Eye (tissue), 1 donor: Measurements from ENCODE around the gene LMO1.
A peak's percentile ranks its signal among the peaks of the same experiment; 100 is the strongest.

Experiments used
- DNase-seq: peaks from one replicate; pipeline ENCODE4 v3.0.0-alpha.2; 2015

Gene LMO1

DNA sequence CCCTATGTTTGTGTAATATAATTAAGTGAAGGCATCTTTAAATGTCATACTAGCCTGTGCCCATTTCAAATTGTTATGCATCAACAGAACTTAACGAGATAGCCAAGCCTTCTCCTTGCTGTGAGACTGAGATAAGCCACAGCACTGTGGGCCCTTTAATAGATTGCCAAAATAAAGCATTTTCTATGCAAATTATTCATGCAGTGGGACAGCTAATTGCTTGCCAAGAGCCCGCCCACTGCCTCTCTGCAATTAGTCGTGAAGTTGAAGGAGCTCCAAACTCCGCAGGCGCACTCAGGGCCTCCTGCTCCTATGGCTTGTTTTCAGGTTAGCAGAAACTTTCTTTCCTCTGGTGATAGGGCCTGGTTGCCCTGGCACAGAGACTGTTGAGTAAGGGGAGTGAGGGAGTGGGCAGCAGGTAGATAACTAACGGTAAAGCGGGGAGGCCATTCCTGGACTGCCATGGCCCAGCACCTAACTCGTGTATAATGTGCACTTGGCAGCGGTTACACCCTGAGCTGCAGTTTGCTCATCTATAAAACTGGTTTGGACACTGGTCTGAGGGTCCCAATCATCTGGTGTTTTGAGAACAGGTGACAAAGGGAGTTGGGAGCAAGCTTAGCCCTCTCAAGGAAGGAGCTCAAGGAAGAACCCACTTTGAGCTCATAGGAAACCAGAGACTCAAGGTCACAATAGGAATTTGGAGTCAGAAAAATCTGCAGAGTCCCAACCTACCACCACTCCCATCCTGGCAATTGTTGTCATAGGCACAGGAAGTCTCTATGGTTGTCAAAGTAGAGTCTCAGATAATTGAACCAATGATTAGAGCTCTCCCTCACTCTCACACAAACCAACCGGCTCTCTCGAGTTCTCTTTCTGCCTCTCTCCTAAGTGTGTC is 60.9 kb downstream of the LMO1 start:
- DNase-seq = no peak

GRCh38 chr11:8201644-8202365 is 61.9 kb downstream of the LMO1 start:
- peak; percentile 47 for DNase-seq

DNA sequence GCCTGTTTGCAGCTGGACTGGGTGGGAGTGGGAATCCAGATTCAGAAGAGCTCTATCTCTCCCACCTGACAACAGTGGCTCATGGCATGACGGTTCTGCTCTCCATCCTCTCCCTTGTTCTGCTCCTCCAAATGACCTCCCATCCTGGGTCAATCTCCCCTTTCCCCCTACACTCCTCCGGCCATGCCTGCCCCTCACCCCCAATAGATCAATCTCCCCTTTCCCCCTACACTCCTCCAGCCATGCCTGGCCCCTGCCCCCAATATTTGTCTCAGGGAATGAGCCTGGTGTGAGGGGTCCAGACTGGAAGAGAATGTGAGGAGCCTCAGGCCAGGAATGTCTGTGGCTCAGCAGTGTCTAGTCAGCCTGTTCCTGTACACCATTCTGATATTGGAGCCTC is 64.0 kb downstream of the LMO1 start:
- no peak for DNase-seq

DNA sequence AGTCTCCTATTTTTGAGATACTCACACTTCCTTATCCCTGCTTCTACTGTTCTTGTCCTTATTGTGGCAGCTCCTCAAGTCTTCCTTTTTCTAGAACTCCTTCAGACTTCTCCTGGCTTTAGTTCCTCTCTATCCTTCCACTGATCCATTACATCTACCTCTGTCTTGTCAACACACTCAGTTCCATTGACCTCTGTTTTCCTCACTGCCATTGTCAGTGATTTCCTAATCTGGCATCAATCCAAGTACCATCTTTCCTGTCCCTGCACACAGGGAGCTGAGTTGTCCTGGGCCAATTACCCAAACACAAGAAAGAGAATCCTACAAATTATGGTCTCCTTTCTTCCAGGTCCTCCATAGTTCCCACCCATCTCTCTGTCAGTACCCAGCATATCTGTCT is 66.9 kb downstream of the LMO1 start:
- no peak for DNase-seq

DNA sequence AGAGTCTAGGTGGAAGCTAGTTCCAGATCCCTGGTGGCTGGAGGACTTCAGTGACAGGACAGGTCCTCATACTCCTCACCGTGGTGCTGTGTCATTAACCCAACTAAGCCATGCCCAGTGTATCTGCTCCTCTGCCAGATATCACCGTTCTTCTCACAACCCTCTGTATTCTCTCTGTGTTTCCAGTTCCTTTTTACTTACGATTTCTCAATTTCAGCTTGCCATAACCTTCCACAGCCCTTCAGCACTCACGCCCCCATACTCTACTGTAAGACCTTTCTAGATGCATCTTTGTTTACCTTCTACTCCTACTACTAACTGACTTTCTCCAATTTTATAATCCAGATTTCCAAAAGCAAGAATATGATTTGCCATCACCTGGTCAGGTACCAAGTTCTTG is 68.7 kb downstream of the LMO1 start:
- no peak for DNase-seq

DNA sequence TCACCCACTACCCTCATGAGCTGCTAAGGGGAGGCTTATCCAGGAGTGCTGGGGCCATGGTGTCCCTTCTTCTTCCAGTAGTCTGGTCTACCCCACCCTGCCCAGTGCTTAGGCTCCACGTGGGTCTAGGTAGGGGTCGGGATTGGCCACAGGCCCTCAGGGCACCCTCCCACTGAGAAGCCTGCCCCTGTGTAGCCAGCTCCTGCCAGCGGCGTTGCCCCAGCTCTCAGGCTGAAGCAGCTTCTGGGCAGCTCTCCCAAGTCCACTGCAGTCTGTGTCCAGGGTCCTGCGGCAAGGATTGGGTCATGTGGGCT is 70.8 kb downstream of the LMO1 start:
- no peak for DNase-seq

DNA sequence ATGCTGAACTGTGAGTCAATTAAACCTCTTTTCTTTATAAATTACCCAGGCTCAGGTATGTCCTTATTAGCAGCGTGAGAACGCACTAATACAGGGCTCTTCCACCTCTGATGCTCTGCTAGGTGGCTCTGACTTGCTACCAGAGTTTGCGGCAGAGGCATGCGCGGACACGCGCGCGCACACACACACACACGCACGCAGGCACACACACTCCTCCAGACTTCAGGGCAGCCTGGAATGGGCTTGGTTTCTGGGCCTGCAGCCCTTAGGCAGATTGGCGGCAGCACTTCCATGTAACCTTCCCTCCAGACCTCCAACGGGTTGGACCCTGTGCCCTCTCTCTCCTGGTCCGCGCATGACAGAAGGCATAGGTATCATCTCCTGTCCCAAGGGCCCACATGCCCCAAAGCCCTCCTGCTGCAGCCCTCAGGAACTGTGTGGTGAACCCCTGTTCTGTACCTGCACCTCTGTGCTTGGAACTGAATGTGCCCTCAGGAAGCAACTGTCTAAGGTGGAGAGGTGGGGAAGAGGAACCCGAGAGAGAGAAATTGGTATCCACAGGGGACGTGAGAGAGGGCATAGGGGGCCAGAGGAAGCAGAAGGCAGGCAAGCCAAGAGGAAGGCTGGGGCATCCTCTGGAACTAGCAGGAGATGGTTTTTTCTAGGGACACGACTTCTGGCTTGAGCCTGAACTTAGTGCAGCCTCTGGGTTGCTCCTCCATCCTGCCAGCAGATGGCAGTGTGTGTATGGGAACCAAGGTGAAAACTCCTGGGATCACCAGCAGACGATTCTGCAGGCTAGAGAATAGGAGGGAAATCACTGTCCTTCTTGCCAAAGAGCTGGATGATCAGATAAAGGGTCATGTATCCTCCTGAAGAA is 71.4 kb downstream of the LMO1 start:
- peak; percentile 93 for DNase-seq

- DNase-seq = no peak
These were observed 73.2 kb downstream of the LMO1 start for GRCh38 chr11:8190431-8190830.

DNA sequence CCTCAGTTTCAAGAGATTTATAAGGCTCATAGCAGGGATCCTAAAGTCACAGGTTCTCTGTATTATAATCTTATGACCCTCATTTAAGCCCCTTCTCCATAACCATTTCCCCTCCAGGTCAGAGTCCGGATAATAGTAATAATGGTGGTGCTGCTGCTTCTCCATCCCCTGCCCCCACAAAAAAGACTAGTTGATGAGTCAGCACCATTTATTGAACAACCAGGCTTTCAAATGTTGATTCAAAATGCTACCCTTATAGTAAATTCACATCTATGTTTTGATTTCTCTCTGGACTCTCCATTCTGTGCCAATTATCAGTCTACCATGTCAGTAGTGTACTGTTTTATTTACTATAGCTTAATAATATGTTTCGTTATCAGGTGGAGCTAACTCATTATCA is 77.2 kb downstream of the LMO1 start:
- no peak for DNase-seq

DNA sequence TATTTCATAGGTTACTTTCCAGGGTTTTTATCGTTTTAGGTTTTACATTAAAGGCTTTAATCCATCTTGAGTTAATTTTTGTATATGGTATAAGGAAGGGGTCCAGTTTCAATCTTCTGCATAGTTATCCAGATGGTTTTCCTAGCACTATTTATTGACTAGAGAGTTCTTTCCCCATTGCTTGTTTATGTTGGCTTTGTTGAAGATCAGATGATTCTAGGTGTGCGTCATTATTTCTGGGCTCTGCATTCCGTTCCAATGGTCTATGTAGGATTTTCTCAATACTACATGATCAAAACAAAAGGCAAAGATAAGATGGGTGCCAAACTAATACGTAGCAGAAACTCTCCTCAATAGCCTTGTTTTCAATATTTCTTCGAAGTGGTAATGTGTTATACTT is 80.6 kb downstream of the LMO1 start:
- DNase-seq = no peak

DNA sequence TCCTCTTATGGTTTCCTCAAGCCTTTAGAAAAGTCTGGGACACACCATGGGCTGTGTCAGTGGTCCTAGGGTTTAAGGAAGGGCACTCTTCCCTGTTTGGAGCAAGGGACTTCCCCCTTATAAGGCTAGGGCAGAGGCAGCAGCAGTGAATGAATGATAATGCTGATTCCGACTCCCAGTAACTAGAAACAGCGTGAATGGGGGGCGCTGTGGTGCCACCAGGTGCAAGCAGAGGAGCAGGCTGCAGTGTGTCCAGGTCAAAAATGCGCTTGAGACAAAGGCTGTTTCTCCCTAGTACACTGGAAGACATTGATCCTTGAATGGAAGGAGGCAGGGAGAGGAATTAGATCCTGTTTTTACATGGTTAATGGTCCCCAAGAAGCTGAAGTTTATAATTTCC is 83.2 kb downstream of the LMO1 start:
- no peak for DNase-seq

GRCh38 chr11:8178297-8178696 is 85.4 kb downstream of the LMO1 start:
- no peak for DNase-seq

GRCh38 chr11:8177136-8177535 is 86.5 kb downstream of the LMO1 start:
- DNase-seq = no peak
